ENCODE results near the gene STPG1.

STPG1 gene

GRCh38 chr1:24327891-24328290, 85.7 kb downstream of the STPG1 start:
- TF ChIP-seq CTCF (IDR thresholded peaks at IDR 0.05; ENCODE audit: low read depth, low read length) = no peak
- DNase-seq (ENCODE audit: low read depth in 2 of 2) = no peak
- no peak overlapping the region for H3K4me3 ChIP-seq (replicated peaks in 1 of 2; ENCODE audit: low read depth in 2 of 2, low read length in 2 of 2)

- TF ChIP-seq CTCF (IDR thresholded peaks at IDR 0.05; ENCODE audit: low read depth, low read length) = no peak
- no peak overlapping the region for H3K4me3 ChIP-seq (replicated peaks in 1 of 2; ENCODE audit: low read depth in 2 of 2, low read length in 2 of 2)
- DNase-seq (ENCODE audit: low read depth in 2 of 2) = no peak
Measured at GRCh38 chr1:24327486-24327885, 86.1 kb downstream of the STPG1 start.

- TF ChIP-seq CTCF (IDR thresholded peaks at IDR 0.05; ENCODE audit: low read depth, low read length) = no peak
- no peak for DNase-seq (ENCODE audit: low read depth in 2 of 2)
- H3K4me3 ChIP-seq (replicated peaks in 1 of 2; ENCODE audit: low read depth in 2 of 2, low read length in 2 of 2) = no peak overlapping the region
Measured at GRCh38 chr1:24325587-24326449, 87.8 kb downstream of the STPG1 start.

- TF ChIP-seq CTCF (IDR thresholded peaks at IDR 0.05; ENCODE audit: low read depth, low read length) = no peak
- DNase-seq (ENCODE audit: low read depth in 2 of 2) = no peak
- no peak overlapping the region for H3K4me3 ChIP-seq (replicated peaks in 1 of 2; ENCODE audit: low read depth in 2 of 2, low read length in 2 of 2)
Measured at GRCh38 chr1:24324903-24325302, 88.7 kb downstream of the STPG1 start.

GRCh38 chr1:24323281-24323680, 90.3 kb downstream of the STPG1 start:
- no peak overlapping the region for H3K4me3 ChIP-seq (replicated peaks in 1 of 2; ENCODE audit: low read depth in 2 of 2, low read length in 2 of 2)
- no peak for TF ChIP-seq CTCF (IDR thresholded peaks at IDR 0.05; ENCODE audit: low read depth, low read length)
- no peak for DNase-seq (ENCODE audit: low read depth in 2 of 2)

GRCh38 chr1:24322470-24323177, 91.0 kb downstream of the STPG1 start:
- peak overlapping the region; percentile 36 to 52 for H3K4me3 ChIP-seq (replicated peaks in 1 of 2; ENCODE audit: low read depth in 2 of 2, low read length in 2 of 2)
- TF ChIP-seq CTCF (IDR thresholded peaks at IDR 0.05; ENCODE audit: low read depth, low read length) = no peak
- DNase-seq (ENCODE audit: low read depth in 2 of 2) = peak in 1 of 2 donors; percentile 29

Measured in cardiac fibroblast (primary cell).